Left ventricle myocardium inferior (tissue), 1 donor: ENCODE results near the gene AREL1. TPM values are rescaled to one million over a fixed set of nuclear protein-coding genes. Genes with fewer than 3 reads are reported as not detected.

Experiments
- DNase-seq: peaks from one replicate; pipeline ENCODE4 v3.0.0-alpha.2; 2020
- H3K27ac ChIP-seq: fragments of 200-600 bp; replicated peaks from 2 replicates; pipeline ENCODE4 v1.8.0; 2021
- H3K27me3 ChIP-seq: fragments of 200-600 bp; 2 replicates; pipeline ENCODE4 v1.8.0; 2021; ENCODE audit warnings: low read depth
- H3K36me3 ChIP-seq: fragments of 200-600 bp; 2 replicates; pipeline ENCODE4 v1.8.0; 2021
- H3K4me1 ChIP-seq: fragments of 200-600 bp; 2 replicates; pipeline ENCODE4 v1.8.0; 2021
- H3K4me3 ChIP-seq: fragments of 200-600 bp; 2 replicates; pipeline ENCODE4 v1.8.0; 2021; ENCODE audit warnings: mild to moderate bottlenecking, moderate library complexity
- H3K9me3 ChIP-seq: fragments of 200-600 bp; replicated peaks from 2 replicates; pipeline ENCODE4 v1.8.0; 2021
- intact Hi-C: fragments of 100-400 bp; cut with micrococcal nuclease; formaldehyde crosslinking; loops from one replicate; pipeline ENCODE4 v1.11.0; 2022
- total RNA-seq: library from RNA; stranded (reverse); fragmentation: NEBNext Ultra II Directional; extraction: Animal tissue kit (Norgen Biotek cat#: 25700); gene quantifications from one replicate; pipeline ENCODE4 v1.2.1, GENCODE V29; 2021
- TF ChIP-seq, protein P1 (sequence below): fragments of 200-600 bp; IDR thresholded peaks from 2 replicates; pipeline ENCODE4 v1.8.0; 2021; ENCODE audit warnings: antibody characterized with exemption, mild to moderate bottlenecking, borderline replicate concordance
- donor health status: DM: no; HTN: yes; CAD: no; lungs with severe emphysema.

Gene AREL1
- total RNA-seq, 1 donor from 2014 or later: 23.7 TPM

DNA sequence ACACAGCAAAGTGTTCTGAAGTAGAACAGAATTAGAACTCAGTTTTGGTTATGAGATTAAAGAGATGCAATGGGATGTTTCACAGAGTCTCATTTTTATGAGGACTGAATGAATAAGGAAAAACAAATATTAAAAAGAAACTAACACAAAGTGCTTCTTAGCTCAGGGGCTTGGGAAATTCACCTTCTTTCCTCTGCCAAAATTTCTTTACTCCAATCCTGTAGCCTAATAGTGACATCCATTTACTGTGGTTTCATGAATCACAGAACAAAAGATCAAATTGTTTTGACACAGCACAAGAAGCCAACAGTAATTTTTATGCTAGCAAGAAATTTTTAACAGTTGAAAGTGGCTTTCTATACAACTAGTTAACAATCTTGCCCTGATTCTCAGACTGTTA, 37.7 kb downstream of the AREL1 start:
- no peak for DNase-seq
- H3K36me3 ChIP-seq: peaks cover 66% of the 10 kb centered on the region
- intact Hi-C loops: no loop called here
- no peak overlapping the region for H3K4me3 ChIP-seq
- no peaks in the 10 kb centered on the region for H3K27me3 ChIP-seq
- no peaks in the 10 kb centered on the region for H3K9me3 ChIP-seq
- H3K27ac ChIP-seq: no peak overlapping the region
- TF ChIP-seq, protein P1, sequence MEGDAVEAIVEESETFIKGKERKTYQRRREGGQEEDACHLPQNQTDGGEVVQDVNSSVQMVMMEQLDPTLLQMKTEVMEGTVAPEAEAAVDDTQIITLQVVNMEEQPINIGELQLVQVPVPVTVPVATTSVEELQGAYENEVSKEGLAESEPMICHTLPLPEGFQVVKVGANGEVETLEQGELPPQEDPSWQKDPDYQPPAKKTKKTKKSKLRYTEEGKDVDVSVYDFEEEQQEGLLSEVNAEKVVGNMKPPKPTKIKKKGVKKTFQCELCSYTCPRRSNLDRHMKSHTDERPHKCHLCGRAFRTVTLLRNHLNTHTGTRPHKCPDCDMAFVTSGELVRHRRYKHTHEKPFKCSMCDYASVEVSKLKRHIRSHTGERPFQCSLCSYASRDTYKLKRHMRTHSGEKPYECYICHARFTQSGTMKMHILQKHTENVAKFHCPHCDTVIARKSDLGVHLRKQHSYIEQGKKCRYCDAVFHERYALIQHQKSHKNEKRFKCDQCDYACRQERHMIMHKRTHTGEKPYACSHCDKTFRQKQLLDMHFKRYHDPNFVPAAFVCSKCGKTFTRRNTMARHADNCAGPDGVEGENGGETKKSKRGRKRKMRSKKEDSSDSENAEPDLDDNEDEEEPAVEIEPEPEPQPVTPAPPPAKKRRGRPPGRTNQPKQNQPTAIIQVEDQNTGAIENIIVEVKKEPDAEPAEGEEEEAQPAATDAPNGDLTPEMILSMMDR: no peak
- H3K4me1 ChIP-seq: peaks cover 6% of the 10 kb centered on the region

DNA sequence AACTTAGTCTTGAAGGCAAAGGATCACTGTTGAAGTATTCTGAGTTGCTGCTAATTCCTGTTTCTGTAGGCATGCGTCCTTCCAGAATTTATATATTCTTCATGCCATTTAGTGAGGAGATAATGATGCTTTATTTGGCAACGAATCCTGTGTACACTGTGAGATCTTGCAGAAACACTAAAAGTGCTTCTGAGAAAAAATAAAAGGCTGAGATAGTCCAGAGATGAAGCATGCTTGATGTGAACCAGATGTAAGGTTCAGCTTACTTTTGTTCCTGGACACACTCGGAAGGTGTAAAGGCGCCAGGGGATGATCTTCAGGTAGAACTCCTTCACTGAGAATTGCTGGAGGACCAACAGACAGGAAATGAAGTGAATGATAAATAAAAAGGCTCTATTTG, 39.1 kb downstream of the AREL1 start:
- Histone ChIP-seq H3K4me3 (no peak overlapping the region), H3K27me3 (no peaks in the 10 kb centered on the region), H3K9me3 (no peaks in the 10 kb centered on the region), H3K27ac (no peak overlapping the region), H3K36me3 (peaks cover 78% of the 10 kb centered on the region), H3K4me1 (peaks cover 6% of the 10 kb centered on the region)
- DNase-seq: no peak
- TF ChIP-seq, protein P1: no peak
- intact Hi-C loops: no loop called here

DNA sequence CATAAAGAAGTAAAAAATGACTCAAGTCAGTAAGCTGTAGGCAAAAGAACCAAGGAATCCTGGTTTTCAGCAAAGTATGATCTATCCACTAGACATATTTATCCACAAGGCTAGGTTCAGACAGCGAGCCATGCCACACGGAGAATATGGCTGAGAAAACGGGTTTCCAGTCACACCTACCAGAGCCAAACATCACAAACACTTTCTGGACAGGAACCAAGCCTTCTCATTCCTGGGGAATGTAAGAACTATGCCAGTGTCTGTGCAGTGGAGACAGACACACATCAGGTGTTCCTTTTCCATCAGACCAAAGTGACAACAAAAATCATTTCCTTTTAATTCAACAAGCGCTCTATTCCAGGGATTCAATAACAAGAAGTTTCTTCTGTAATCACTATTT, 41.1 kb downstream of the AREL1 start:
- Histone ChIP-seq H3K4me3 (no peak overlapping the region), H3K36me3 (peaks cover 97% of the 10 kb centered on the region), H3K27me3 (no peaks in the 10 kb centered on the region), H3K27ac (no peak overlapping the region), H3K4me1 (peaks cover 6% of the 10 kb centered on the region), H3K9me3 (no peaks in the 10 kb centered on the region)
- no peak for DNase-seq
- TF ChIP-seq, protein P1: no peak
- intact Hi-C loops: no loop called here

DNA sequence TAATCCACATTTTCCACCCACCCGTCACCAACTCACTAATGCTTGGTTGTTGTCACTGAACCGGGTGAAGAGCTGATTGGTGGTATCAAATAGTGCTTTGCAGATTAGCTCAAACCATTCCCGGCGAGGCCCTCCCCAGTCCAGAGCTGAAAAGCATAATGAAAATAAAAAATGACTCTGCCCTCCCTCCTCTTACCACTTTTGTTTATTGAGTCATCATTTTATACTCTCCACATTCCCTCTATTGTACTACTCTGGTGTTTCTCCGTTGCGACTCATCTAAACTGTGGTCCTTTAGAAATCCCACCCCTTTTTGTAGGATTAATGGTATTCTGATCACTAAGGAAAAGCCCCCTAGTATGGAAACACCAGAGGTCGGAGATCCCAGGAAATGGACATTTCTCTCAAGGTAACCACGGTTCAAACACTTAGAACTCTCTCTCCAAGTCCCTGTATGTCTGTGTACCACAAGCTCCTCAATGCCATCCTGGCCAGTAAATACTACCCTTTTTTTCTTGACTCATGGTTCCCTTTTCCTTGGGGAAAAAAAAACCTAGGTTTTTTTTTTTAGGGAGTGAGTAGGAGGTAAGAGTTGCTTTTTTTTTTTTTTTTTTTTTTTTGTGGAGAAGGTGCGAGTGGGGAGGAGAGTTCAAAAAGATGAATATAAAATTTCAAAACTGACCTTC, 42.0 kb downstream of the AREL1 start:
- intact Hi-C loops: no loop called here
- Histone ChIP-seq H3K4me3 (no peak overlapping the region), H3K27ac (no peak overlapping the region), H3K27me3 (no peaks in the 10 kb centered on the region), H3K4me1 (peaks cover 6% of the 10 kb centered on the region), H3K36me3 (peaks cover 98% of the 10 kb centered on the region), H3K9me3 (no peaks in the 10 kb centered on the region)
- DNase-seq: no peak
- TF ChIP-seq, protein P1: no peak

DNA sequence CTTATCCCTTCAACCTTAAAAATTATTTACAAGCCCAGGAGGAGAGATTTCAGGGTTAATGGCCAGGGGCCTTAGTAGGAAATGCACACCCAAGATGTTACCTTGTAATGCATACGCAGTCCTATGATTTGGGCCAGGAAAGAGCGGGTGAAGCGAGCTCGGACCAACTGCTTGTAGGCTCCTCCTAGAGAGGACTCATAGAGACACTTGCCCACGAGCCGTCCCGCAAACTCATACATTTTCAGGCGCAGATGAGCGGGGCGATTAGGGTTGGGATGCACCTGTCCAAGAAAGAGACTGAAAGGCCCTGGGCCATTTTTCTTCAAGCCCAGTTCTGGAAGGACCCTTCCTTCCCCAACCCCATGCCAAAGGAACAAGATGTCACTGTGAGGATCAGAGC, 43.0 kb downstream of the AREL1 start:
- no peak for DNase-seq
- intact Hi-C loops: no loop called here
- peaks cover 6% of the 10 kb centered on the region for H3K4me1 ChIP-seq
- no peak overlapping the region for H3K27ac ChIP-seq
- TF ChIP-seq, protein P1: no peak
- no peak overlapping the region for H3K4me3 ChIP-seq
- H3K9me3 ChIP-seq: no peaks in the 10 kb centered on the region
- H3K27me3 ChIP-seq: no peaks in the 10 kb centered on the region
- peaks cover 94% of the 10 kb centered on the region for H3K36me3 ChIP-seq
